Measurements from ENCODE around the gene GABRA4.

DNA sequence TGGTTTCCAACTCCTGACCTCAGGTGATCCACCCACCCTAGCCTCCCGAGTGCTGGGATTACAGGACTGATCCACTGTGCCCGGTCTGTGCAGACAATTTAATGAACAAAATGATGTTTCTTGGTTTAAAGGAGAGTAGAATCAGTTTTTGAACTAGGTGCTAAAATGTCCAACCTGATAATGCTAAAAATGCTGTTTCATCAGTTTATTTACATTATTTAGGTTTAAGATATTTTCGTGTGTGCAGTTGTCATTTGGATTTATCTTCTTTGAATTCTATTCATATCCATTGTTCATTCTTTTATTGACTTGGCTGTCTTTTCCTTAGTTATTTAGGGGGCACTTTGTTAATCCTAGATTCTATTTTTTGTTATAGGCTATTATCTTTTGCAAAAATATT, 20.0 kb upstream of the GABRA4 start:
- TF ChIP-seq CTCF (IDR thresholded peaks at IDR 0.05) (no peak), POLR2A (IDR thresholded peaks at IDR 0.05) (no peak)
